Fibroblast of lung (primary cell): ENCODE measurements around the gene CTNNBIP1.

Source experiments
- CTCF ChIP-seq, 2 donors: IDR thresholded peaks in 1 of 2; conservative IDR thresholded peaks in 1 of 2; 1 replicate in 1 of 2; 2 replicates in 1 of 2; pipeline ENCODE4 v1.5.1; 2011 to 2012; ENCODE audit warnings: low read length in 2 of 2, control low read depth in 1 of 2, inconsistent platforms in 1 of 2, low read depth in 1 of 2, mild to moderate bottlenecking in 1 of 2
- EZH2 ChIP-seq: IDR thresholded peaks from 2 replicates; pipeline ENCODE4 v1.5.1; 2012; ENCODE audit warnings: low read length, control low read depth, mild to moderate bottlenecking; ENCODE audit errors: missing control alignments

GRCh38 chr1:9910423-9911178 is 532 bp upstream of the CTNNBIP1 start:
- TF ChIP-seq EZH2 (no peak), CTCF (conservative IDR thresholded peaks at IDR 0.05 in 1 of 2, IDR thresholded peaks at IDR 0.05 in 1 of 2; ENCODE audit: low read depth in 1 of 2, low read length in 2 of 2) (no peak)
